Cardiac muscle cell (in vitro differentiated cells and primary cell): ENCODE results near the gene PCDHGC4. TPM values are rescaled to one million over a fixed set of nuclear protein-coding genes. Genes with fewer than 3 reads are reported as not detected.

Source experiments
- DNase-seq, 2 donors: peaks; one replicate each; pipeline versions ENCODE4 v3.0.0 to v3.0.0-alpha.2; 2010 to 2017; ENCODE audit warnings: low read depth in 1 of 2, low spot score in 1 of 2
- H3K27ac ChIP-seq: fragments of 200-600 bp; sonication (generic); 2 replicates; pipeline ENCODE4 v1.5.1; 2016
- H3K27me3 ChIP-seq: fragments of 200-600 bp; sonication (generic); 2 replicates; pipeline ENCODE4 v1.6.0; 2016; ENCODE audit warnings: control low read depth
- H3K36me3 ChIP-seq: fragments of 200-600 bp; sonication (generic); 2 replicates; pipeline ENCODE4 v1.5.1; 2016; ENCODE audit warnings: control low read depth
- H3K4me1 ChIP-seq: fragments of 200-600 bp; sonication (generic); 2 replicates; pipeline ENCODE4 v1.8.1; 2017; ENCODE audit warnings: low read depth, mild to moderate bottlenecking, mixed run types
- H3K4me3 ChIP-seq: fragments of 200-600 bp; sonication (generic); 2 replicates; pipeline ENCODE4 v1.5.1; 2016; ENCODE audit warnings: mild to moderate bottlenecking
- H3K9me3 ChIP-seq: fragments of 200-600 bp; sonication (generic); 2 replicates; pipeline ENCODE4 v1.5.1; 2017; ENCODE audit warnings: low read depth, mild to moderate bottlenecking, control low read depth
- CTCF ChIP-seq: IDR thresholded peaks from 2 replicates; pipeline ENCODE4 v1.5.1; 2012; ENCODE audit warnings: low read depth, mild to moderate bottlenecking, low read length
- polyA plus RNA-seq: library from polyadenylated mRNA; unstranded; fragments of >200 nt; fragmentation: Nextera tagmentation; extraction: Ambion mirVana; gene quantifications from 2 replicates; pipeline ENCODE4 v1.2.1, GENCODE V29; 2016
- total RNA-seq: library from RNA; depleted of rRNA; stranded (reverse); fragments of >200 nt; gene quantifications from 2 replicates; pipeline ENCODE4 v1.2.3, GENCODE V29; 2016

Gene PCDHGC4
- total and polyA plus RNA-seq, 2 experiments from 2014 or later, result 0.84 to 7.9 TPM

- peaks cover 3% of the 10 kb centered on the region for H3K4me1 ChIP-seq
- no peaks in the 10 kb centered on the region for H3K27me3 ChIP-seq
- H3K27ac ChIP-seq, result peak overlapping the region; percentile 76
- no peak for TF ChIP-seq CTCF
- no peaks in the 10 kb centered on the region for H3K9me3 ChIP-seq
- H3K4me3 ChIP-seq, result no peak overlapping the region
- H3K36me3 ChIP-seq, result no peaks in the 10 kb centered on the region
- peak in 1 of 2 donors; percentile 60 for DNase-seq
Observed at GRCh38 chr5:141514330-141515133, 29.7 kb downstream of the PCDHGC4 start.

- Histone ChIP-seq H3K27me3 (no peaks in the 10 kb centered on the region), H3K36me3 (no peaks in the 10 kb centered on the region), H3K4me3 (no peak overlapping the region), H3K9me3 (no peaks in the 10 kb centered on the region), H3K27ac (peak overlapping the region; percentile 76), H3K4me1 (peaks cover 3% of the 10 kb centered on the region)
- DNase-seq, result no peak
- no peak for TF ChIP-seq CTCF
Observed at GRCh38 chr5:141515141-141515540, 30.3 kb downstream of the PCDHGC4 start.

GRCh38 chr5:141515946-141516671 is 31.3 kb downstream of the PCDHGC4 start:
- no peak for DNase-seq
- H3K4me1 ChIP-seq, result peaks cover 3% of the 10 kb centered on the region
- no peak overlapping the region for H3K4me3 ChIP-seq
- H3K9me3 ChIP-seq, result no peaks in the 10 kb centered on the region
- no peak for TF ChIP-seq CTCF
- no peaks in the 10 kb centered on the region for H3K27me3 ChIP-seq
- no peak overlapping the region for H3K27ac ChIP-seq
- no peaks in the 10 kb centered on the region for H3K36me3 ChIP-seq

GRCh38 chr5:141516672-141517025 is 31.8 kb downstream of the PCDHGC4 start:
- no peak for TF ChIP-seq CTCF
- H3K4me3 ChIP-seq, result no peak overlapping the region
- H3K4me1 ChIP-seq, result peaks cover 3% of the 10 kb centered on the region
- H3K9me3 ChIP-seq, result no peaks in the 10 kb centered on the region
- no peaks in the 10 kb centered on the region for H3K36me3 ChIP-seq
- no peaks in the 10 kb centered on the region for H3K27me3 ChIP-seq
- no peak overlapping the region for H3K27ac ChIP-seq
- DNase-seq, result no peak

- H3K4me1 ChIP-seq, result peaks cover 3% of the 10 kb centered on the region
- TF ChIP-seq CTCF, result no peak
- H3K36me3 ChIP-seq, result no peaks in the 10 kb centered on the region
- DNase-seq, result no peak
- no peak overlapping the region for H3K27ac ChIP-seq
- no peaks in the 10 kb centered on the region for H3K9me3 ChIP-seq
- H3K4me3 ChIP-seq, result no peak overlapping the region
- no peaks in the 10 kb centered on the region for H3K27me3 ChIP-seq
Observed at GRCh38 chr5:141517312-141517711, 32.5 kb downstream of the PCDHGC4 start.
